Endodermal cell (in vitro differentiated cells): ENCODE data around the gene NLGN3. TPM values are rescaled to one million over a fixed set of nuclear protein-coding genes. Genes with fewer than 3 reads are reported as not detected.

Experiments
- DNase-seq: peaks from one replicate; pipeline ENCODE4 v3.0.0-alpha.2; 2017
- H3K27ac ChIP-seq: 2 replicates; pipeline ENCODE4 v1.5.1; 2013; ENCODE audit warnings: mild to moderate bottlenecking, low read depth, low read length, moderate library complexity
- H3K27me3 ChIP-seq: 2 replicates; pipeline ENCODE4 v1.6.1; 2013; ENCODE audit warnings: mild to moderate bottlenecking, low read length, moderate library complexity; ENCODE audit not compliant: insufficient read depth, control insufficient read depth, poor library complexity, severe bottlenecking
- H3K36me3 ChIP-seq: 2 replicates; pipeline ENCODE4 v1.7.0; 2013; ENCODE audit warnings: mild to moderate bottlenecking, low read length, moderate library complexity; ENCODE audit not compliant: control insufficient read depth, insufficient read depth
- H3K4me1 ChIP-seq: one replicate; pipeline ENCODE4 v1.7.0; 2013; ENCODE audit warnings: low read length; ENCODE audit not compliant: control insufficient read depth, insufficient read depth
- H3K4me3 ChIP-seq: 2 replicates; pipeline ENCODE4 v1.5.1; 2013; ENCODE audit warnings: mild to moderate bottlenecking, low read length, moderate library complexity
- H3K9ac ChIP-seq: 2 replicates; pipeline ENCODE4 v1.6.1; 2013; ENCODE audit warnings: mild to moderate bottlenecking, low read length, moderate library complexity; ENCODE audit not compliant: poor library complexity, severe bottlenecking; ENCODE audit errors: extremely low read depth
- H3K9me3 ChIP-seq: 2 replicates; pipeline ENCODE4 v1.6.1; 2013; ENCODE audit warnings: mild to moderate bottlenecking, low read length, moderate library complexity; ENCODE audit not compliant: control insufficient read depth
- H3K27ac Mint-ChIP-seq: 2 replicates; pipeline ENCODE4 v1.8.0; 2020; ENCODE audit warnings: mixed read lengths
- H3K27me3 Mint-ChIP-seq: 2 replicates; pipeline ENCODE4 v1.8.0; 2021; ENCODE audit warnings: mild to moderate bottlenecking, mixed read lengths; ENCODE audit not compliant: insufficient read depth
- H3K36me3 Mint-ChIP-seq: 2 replicates; pipeline ENCODE4 v1.8.0; 2020; ENCODE audit warnings: low read depth, mixed read lengths
- H3K4me1 Mint-ChIP-seq: 2 replicates; pipeline ENCODE4 v1.8.0; 2020; ENCODE audit warnings: mixed read lengths
- H3K4me3 Mint-ChIP-seq: 2 replicates; pipeline ENCODE4 v1.8.0; 2020; ENCODE audit warnings: mild to moderate bottlenecking, moderate library complexity, mixed read lengths
- H3K9me3 Mint-ChIP-seq: 2 replicates; pipeline ENCODE4 v1.8.0; 2020; ENCODE audit warnings: mild to moderate bottlenecking, mixed read lengths
- WGBS, 2 experiments: methylation state at CpG; one replicate each; pipeline versions ENCODE4 v1.1.5 to v1.1.7; 2013; ENCODE audit warnings: missing lambda C conversion rate in 2 of 2, mixed read lengths in 1 of 2; ENCODE audit not compliant: insufficient coverage in 1 of 2, insufficient read length in 1 of 2; 5-methylcytosine and 5-hydroxymethylcytosine counted together
- total RNA-seq, 2 donors: library from RNA; stranded (reverse); fragmentation: NEBNext Ultra II Directional in 1 of 2; extraction: Animal tissue kit (Norgen Biotek cat#: 25700) in 1 of 2; gene quantifications; 2 replicates in 1 of 2; 3 replicates in 1 of 2; pipeline ENCODE4 v1.2.1, GENCODE V29; 2021
- TF ChIP-seq, protein P1 (sequence below): fragments of 200-600 bp; sonication (generic); conservative IDR thresholded peaks from 2 replicates; pipeline ENCODE4 v1.5.0; 2021; ENCODE audit warnings: antibody characterized with exemption, mild to moderate bottlenecking

NLGN3 gene
- total RNA-seq, 2 donors from 2014 or later = 1.3 to 3.0 TPM

DNA sequence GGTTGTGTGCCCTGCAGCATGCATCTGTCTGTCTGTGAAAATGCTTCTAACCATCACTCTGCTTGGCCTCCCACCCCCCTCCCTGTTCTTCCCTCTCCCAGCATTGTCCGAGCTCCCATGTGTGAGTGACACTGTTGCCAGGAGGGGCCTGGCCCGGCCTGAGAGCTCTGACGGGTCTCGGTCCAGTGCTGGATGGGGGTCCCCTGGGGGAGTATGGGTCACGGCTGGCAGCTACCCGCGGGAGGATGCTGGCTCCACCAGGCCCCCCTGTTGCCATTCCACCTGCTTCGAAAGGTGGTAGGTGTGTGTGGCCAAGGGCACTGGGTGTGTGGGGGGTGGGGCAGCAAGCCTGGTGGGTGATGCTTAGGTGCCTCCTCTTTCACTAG, 3.6 kb downstream of the NLGN3 start:
- H3K27ac Mint-ChIP-seq = no peak overlapping the region

DNA sequence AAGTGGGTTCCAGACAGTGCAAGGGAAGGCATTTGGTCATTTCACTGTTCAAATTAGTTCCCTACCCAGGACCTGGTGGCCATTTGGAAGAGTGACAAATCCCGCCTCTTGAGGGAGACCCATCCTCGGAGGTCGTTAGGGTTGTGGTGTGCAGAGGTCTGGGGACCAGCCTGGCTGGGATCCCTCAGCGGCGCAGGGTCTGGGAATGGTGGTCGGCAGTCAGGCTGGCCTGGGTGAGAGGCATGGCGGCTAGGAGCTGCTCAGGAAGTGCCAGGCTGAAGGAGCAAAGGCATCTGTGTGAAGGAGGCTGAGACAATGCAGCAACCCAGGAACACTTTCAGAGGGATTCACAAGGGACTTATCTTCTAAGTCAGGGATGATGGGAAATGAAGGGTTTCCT, 6.7 kb downstream of the NLGN3 start:
- H3K9ac ChIP-seq = no peak overlapping the region
- DNase-seq = no peak
- Mint-ChIP-seq H3K27me3 (peaks cover 2% of the 10 kb centered on the region), H3K36me3 (no peaks in the 10 kb centered on the region), H3K4me1 (peaks cover 3% of the 10 kb centered on the region), H3K4me3 (no peak overlapping the region), H3K9me3 (peaks cover 70% of the 10 kb centered on the region), H3K27ac (no peak overlapping the region)
- no peaks in the 10 kb centered on the region for H3K36me3 ChIP-seq
- no peaks in the 10 kb centered on the region for H3K9me3 ChIP-seq
- no peak overlapping the region for H3K27ac ChIP-seq
- 85 to 100% methylated on average over 1 to 7 of the region's 7 CpGs for WGBS, 2 experiments
- TF ChIP-seq, protein P1, sequence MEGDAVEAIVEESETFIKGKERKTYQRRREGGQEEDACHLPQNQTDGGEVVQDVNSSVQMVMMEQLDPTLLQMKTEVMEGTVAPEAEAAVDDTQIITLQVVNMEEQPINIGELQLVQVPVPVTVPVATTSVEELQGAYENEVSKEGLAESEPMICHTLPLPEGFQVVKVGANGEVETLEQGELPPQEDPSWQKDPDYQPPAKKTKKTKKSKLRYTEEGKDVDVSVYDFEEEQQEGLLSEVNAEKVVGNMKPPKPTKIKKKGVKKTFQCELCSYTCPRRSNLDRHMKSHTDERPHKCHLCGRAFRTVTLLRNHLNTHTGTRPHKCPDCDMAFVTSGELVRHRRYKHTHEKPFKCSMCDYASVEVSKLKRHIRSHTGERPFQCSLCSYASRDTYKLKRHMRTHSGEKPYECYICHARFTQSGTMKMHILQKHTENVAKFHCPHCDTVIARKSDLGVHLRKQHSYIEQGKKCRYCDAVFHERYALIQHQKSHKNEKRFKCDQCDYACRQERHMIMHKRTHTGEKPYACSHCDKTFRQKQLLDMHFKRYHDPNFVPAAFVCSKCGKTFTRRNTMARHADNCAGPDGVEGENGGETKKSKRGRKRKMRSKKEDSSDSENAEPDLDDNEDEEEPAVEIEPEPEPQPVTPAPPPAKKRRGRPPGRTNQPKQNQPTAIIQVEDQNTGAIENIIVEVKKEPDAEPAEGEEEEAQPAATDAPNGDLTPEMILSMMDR = no peak
- no peaks in the 10 kb centered on the region for H3K4me1 ChIP-seq
- no peak overlapping the region for H3K4me3 ChIP-seq
- H3K27me3 ChIP-seq = no peaks in the 10 kb centered on the region

More for the DNA sequence above, 3.6 kb downstream of the NLGN3 start:
- Histone ChIP-seq H3K9ac (no peak overlapping the region), H3K9me3 (no peaks in the 10 kb centered on the region), H3K4me1 (no peaks in the 10 kb centered on the region), H3K27ac (no peak overlapping the region), H3K36me3 (no peaks in the 10 kb centered on the region), H3K27me3 (no peaks in the 10 kb centered on the region), H3K4me3 (no peak overlapping the region)
- WGBS, 2 experiments = 80% methylated on average over 4 of the region's 8 CpGs; no CpG with 5 or more reads in 1 of the 2 experiments
- Mint-ChIP-seq H3K36me3 (peaks cover 2% of the 10 kb centered on the region), H3K4me1 (peaks cover 7% of the 10 kb centered on the region), H3K4me3 (no peak overlapping the region), H3K9me3 (peaks cover 63% of the 10 kb centered on the region), H3K27me3 (peaks cover 8% of the 10 kb centered on the region)
- no peak for DNase-seq
- TF ChIP-seq, protein P1 = no peak

DNA sequence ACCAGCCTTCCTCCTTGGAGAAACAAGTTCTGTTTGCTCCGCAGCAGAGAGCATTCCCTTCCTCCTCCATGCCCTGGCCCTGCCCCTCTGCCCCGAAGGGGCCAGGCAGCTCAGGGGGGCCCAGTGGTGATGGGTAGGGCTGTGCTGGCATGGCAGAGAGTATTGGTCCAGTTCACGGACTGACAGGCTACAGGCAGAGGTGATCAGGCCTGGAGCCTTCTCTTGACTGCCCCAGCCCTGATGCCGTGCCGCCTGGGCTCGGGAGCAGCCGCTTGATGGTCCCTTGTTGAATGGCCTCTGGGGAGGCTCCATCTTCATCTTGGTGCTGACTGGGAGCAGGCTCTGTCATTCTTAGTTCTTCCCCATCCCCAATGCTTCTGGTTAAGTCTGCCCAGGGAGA, 9.6 kb downstream of the NLGN3 start:
- Mint-ChIP-seq H3K27ac (no peak overlapping the region), H3K4me1 (no peaks in the 10 kb centered on the region), H3K9me3 (peaks cover 66% of the 10 kb centered on the region), H3K27me3 (peaks cover 2% of the 10 kb centered on the region), H3K4me3 (no peak overlapping the region), H3K36me3 (no peaks in the 10 kb centered on the region)
- no peak overlapping the region for H3K4me3 ChIP-seq
- DNase-seq = no peak
- H3K4me1 ChIP-seq = no peaks in the 10 kb centered on the region
- no peak overlapping the region for H3K27ac ChIP-seq
- H3K36me3 ChIP-seq = no peaks in the 10 kb centered on the region
- no peaks in the 10 kb centered on the region for H3K9me3 ChIP-seq
- no peak overlapping the region for H3K9ac ChIP-seq
- no peaks in the 10 kb centered on the region for H3K27me3 ChIP-seq
- 81% methylated on average over 7 of the region's 7 CpGs; no CpG with 5 or more reads in 1 of the 2 experiments for WGBS, 2 experiments
- TF ChIP-seq, protein P1 = no peak
